A673 (cell line): Measurements from ENCODE around the gene SSH2.

Experiments used
- CTCF ChIP-seq: fragments of 300-800, 200-600 bp; sonication (generic); conservative IDR thresholded peaks from 2 replicates; pipeline ENCODE4 v1.5.1; 2017; ENCODE audit warnings: low read depth, mild to moderate bottlenecking, antibody characterized with exemption, low read length, moderate library complexity, mixed read lengths
- EZH2 ChIP-seq: fragments of 200-600 bp; sonication (generic); IDR thresholded peaks from 2 replicates; pipeline ENCODE4 v1.6.1; 2017; ENCODE audit warnings: borderline replicate concordance, low read depth, mild to moderate bottlenecking, mixed read lengths, antibody characterized with exemption, low read length; ENCODE audit not compliant: poor library complexity, severe bottlenecking

GRCh38 chr17:29715680-29716079 lies 214.3 kb downstream of the SSH2 start:
- no peak for TF ChIP-seq EZH2
- TF ChIP-seq CTCF: no peak
